ENCODE measurements around the gene ENOX1.
A peak's percentile ranks its signal among the peaks of the same experiment; 100 is the strongest.

The ENOX1 gene

DNA sequence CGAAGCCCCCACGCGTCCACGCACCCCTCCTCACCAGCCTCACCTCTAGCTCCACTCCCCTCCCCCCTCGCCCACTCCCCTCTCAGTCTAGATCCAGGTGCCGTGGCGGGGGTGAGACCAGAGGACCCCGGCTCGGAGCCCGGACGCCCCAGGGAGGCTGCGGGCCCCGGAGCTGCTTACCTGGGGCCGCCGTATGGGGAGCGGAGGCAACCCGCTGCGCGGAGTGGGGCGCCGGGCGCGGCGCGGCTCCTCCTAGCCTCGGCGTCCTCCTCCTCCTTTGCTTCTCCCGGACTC, 353 bp downstream of the ENOX1 start:
- Histone ChIP-seq H3K4me1 (peaks cover 0 to 28% (median 19%) of the 10 kb centered on the region in 4 donors), H3K4me3 (peak overlapping the region; percentile 60 to 62), H3K36me3 (no peaks in the 10 kb centered on the region), H3K27ac (peak overlapping the region in 1 of 2 donors; percentile 12), H3K9me3 (no peaks in the 10 kb centered on the region), H3K27me3 (no peaks in the 10 kb centered on the region)
- DNase-seq, result no peak
- no peak for TF ChIP-seq CTCF (IDR thresholded peaks at IDR 0.05)
- intact Hi-C loops (cut with DNase I; ENCODE audit: low total_unique reads), result no loop called here

- intact Hi-C loops (cut with DNase I; ENCODE audit: low total_unique reads), result no loop called here
These were observed 911 bp downstream of the ENOX1 start for GRCh38 chr13:43785650-43786471.

GRCh38 chr13:43785261-43785649, 1.5 kb downstream of the ENOX1 start:
- Histone ChIP-seq H3K9me3 (no peaks in the 10 kb centered on the region), H3K4me3 (peak overlapping the region; percentile 60 to 62), H3K27ac (no peak overlapping the region), H3K36me3 (no peaks in the 10 kb centered on the region), H3K27me3 (no peaks in the 10 kb centered on the region), H3K4me1 (peaks cover 0 to 28% (median 19%) of the 10 kb centered on the region in 4 donors)
- intact Hi-C loops (cut with DNase I; ENCODE audit: low total_unique reads), result no loop called here
- DNase-seq, result no peak
- no peak for TF ChIP-seq CTCF (IDR thresholded peaks at IDR 0.05)

More at GRCh38 chr13:43785650-43786471, 911 bp downstream of the ENOX1 start:
- Histone ChIP-seq H3K27ac (peak overlapping the region in 1 of 2 donors; percentile 12), H3K9me3 (no peaks in the 10 kb centered on the region), H3K4me1 (peaks cover 0 to 28% (median 19%) of the 10 kb centered on the region in 4 donors), H3K36me3 (no peaks in the 10 kb centered on the region), H3K4me3 (peak overlapping the region; percentile 60 to 62), H3K27me3 (no peaks in the 10 kb centered on the region)
- TF ChIP-seq CTCF (IDR thresholded peaks at IDR 0.05), result no peak
- peak; percentile 66 to 80 for DNase-seq

- no peak for TF ChIP-seq CTCF (IDR thresholded peaks at IDR 0.05)
- Histone ChIP-seq H3K4me1 (peaks cover 0 to 28% (median 19%) of the 10 kb centered on the region in 4 donors), H3K4me3 (no peak overlapping the region), H3K9me3 (no peaks in the 10 kb centered on the region), H3K27me3 (no peaks in the 10 kb centered on the region), H3K27ac (no peak overlapping the region), H3K36me3 (no peaks in the 10 kb centered on the region)
- no peak for DNase-seq
- intact Hi-C loops (cut with DNase I; ENCODE audit: low total_unique reads), result no loop called here
These were observed 2.3 kb downstream of the ENOX1 start for GRCh38 chr13:43784496-43784895.

GRCh38 chr13:43783820-43784219, 3.0 kb downstream of the ENOX1 start:
- no peaks in the 10 kb centered on the region for H3K9me3 ChIP-seq
- no peak overlapping the region for H3K4me3 ChIP-seq
- intact Hi-C loops (cut with DNase I; ENCODE audit: low total_unique reads), result no loop called here
- no peaks in the 10 kb centered on the region for H3K27me3 ChIP-seq
- peaks cover 0 to 28% (median 19%) of the 10 kb centered on the region in 4 donors for H3K4me1 ChIP-seq
- no peak for DNase-seq
- no peaks in the 10 kb centered on the region for H3K36me3 ChIP-seq
- no peak overlapping the region for H3K27ac ChIP-seq
- TF ChIP-seq CTCF (IDR thresholded peaks at IDR 0.05), result no peak

Measured in tibial artery (tissue), 4 donors.